ENCODE results near the gene PYGB.

DNA sequence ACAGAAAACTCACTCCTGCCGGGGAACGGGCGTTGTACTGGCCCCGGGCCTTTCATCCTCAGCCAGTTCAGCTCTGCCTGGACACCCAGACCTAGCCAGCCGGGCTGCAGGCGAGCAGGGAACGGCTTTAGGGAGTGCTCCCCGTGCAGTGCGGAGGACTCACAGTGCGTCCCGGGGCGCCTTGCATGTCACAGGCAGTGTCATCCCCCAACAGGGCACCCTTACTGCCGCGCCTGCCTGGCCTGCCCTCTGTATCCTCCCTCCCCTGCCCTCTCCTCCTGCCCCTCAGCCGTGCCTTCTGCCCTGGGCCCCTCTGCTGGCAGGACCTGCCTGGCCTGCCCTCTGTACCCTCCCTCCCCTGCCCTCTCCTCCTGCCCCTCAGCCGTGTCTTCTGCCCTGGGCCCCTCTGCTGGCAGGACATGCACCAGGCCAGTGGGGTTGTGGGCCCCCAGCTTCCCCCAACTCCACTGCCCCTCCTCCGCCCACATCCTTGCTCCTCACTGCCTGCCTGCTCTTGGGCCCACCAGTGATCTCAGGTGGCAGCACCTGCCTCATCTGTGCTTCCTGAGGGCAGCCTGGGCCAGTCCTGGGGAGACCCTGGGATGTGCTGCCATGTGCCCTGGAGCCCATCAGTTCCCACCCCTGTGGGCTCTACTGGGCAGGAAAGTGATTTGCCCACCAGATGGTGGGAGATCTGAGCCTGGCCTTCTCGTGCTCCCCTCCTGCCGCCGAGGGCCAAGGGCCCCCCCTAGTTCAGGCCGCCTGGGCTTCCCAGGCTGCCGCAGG is 43.0 kb downstream of the PYGB start:
- 0 out of 2 replicates have a peak, but pooled peaks have one; percentile 7 for TF ChIP-seq POLR2AphosphoS5 (IDR thresholded peaks at IDR 0.05; ENCODE audit: low read depth, low read length)
- TF ChIP-seq, protein P1, sequence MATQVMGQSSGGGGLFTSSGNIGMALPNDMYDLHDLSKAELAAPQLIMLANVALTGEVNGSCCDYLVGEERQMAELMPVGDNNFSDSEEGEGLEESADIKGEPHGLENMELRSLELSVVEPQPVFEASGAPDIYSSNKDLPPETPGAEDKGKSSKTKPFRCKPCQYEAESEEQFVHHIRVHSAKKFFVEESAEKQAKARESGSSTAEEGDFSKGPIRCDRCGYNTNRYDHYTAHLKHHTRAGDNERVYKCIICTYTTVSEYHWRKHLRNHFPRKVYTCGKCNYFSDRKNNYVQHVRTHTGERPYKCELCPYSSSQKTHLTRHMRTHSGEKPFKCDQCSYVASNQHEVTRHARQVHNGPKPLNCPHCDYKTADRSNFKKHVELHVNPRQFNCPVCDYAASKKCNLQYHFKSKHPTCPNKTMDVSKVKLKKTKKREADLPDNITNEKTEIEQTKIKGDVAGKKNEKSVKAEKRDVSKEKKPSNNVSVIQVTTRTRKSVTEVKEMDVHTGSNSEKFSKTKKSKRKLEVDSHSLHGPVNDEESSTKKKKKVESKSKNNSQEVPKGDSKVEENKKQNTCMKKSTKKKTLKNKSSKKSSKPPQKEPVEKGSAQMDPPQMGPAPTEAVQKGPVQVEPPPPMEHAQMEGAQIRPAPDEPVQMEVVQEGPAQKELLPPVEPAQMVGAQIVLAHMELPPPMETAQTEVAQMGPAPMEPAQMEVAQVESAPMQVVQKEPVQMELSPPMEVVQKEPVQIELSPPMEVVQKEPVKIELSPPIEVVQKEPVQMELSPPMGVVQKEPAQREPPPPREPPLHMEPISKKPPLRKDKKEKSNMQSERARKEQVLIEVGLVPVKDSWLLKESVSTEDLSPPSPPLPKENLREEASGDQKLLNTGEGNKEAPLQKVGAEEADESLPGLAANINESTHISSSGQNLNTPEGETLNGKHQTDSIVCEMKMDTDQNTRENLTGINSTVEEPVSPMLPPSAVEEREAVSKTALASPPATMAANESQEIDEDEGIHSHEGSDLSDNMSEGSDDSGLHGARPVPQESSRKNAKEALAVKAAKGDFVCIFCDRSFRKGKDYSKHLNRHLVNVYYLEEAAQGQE (IDR thresholded peaks at IDR 0.05; ENCODE audit: insufficient read depth in 1 of 2, low read depth in 2 of 2, low read length in 1 of 2), result no peak

Measured in Panc1 (cell line).